Muscle layer of duodenum (tissue), 2 donors: ENCODE data around the gene CD93.

ENCODE experiments used
- H3K27ac ChIP-seq: one replicate; pipeline ENCODE4 v1.7.0; 2013; ENCODE audit warnings: mild to moderate bottlenecking, low read length
- H3K27me3 ChIP-seq: one replicate; pipeline ENCODE4 v1.7.0; 2013; ENCODE audit warnings: low read depth, mild to moderate bottlenecking, control low read depth, low read length
- H3K36me3 ChIP-seq, 2 donors: one replicate each; pipeline ENCODE4 v1.7.0; 2013; ENCODE audit warnings: low read length in 2 of 2, control low read depth in 1 of 2, mild to moderate bottlenecking in 1 of 2; ENCODE audit not compliant: insufficient read depth in 2 of 2, control insufficient read depth in 1 of 2
- H3K4me1 ChIP-seq, 2 donors: one replicate each; pipeline ENCODE4 v1.7.0; 2013; ENCODE audit warnings: low read length in 2 of 2, mild to moderate bottlenecking in 2 of 2, control low read depth in 1 of 2, moderate library complexity in 1 of 2; ENCODE audit not compliant: insufficient read depth in 2 of 2, control insufficient read depth in 1 of 2
- H3K4me3 ChIP-seq, 2 donors: one replicate each; pipeline ENCODE4 v1.7.0; 2013; ENCODE audit warnings: low read length in 2 of 2, low read depth in 1 of 2, mild to moderate bottlenecking in 1 of 2
- H3K9me3 ChIP-seq, 2 donors: one replicate each; pipeline ENCODE4 v1.7.0; 2013; ENCODE audit warnings: low read length in 2 of 2, control low read depth in 1 of 2, mild to moderate bottlenecking in 1 of 2; ENCODE audit not compliant: control insufficient read depth in 1 of 2
- donor health status: healthy.

Gene CD93

DNA sequence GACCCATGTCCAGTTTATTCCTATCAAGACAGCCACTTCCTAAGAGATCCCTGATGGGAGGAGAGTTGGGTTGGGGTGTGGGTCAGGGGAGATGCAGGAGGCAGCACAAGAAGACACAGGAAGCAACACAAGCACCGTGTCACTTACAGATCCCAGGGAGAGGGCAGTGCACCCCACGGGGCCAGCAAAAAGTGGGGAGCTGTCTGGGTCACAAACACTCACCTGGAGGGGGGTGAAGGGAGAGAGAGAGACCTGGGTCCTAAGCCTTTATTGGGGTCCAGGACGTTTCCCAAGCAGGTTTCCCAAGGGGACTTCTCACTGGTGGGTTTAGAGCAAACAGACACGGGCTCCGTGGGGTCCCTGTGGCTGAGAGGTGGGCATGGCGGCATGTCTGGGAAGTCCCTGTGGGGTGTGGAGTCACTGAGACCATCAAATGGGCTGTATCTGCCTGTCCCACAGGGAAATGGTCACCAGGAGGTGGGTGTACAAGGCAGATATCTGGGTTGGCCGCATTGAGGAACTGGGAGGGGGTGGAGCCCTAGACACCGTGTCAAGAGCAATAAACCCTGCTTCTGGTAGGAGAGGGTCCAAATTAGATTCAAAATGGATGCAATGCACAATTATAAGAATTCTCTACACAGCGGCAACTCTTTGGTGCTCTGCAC, 1.6 kb upstream of the CD93 start:
- H3K27me3 ChIP-seq: no peaks in the 10 kb centered on the region
- H3K9me3 ChIP-seq: no peaks in the 10 kb centered on the region
- H3K27ac ChIP-seq: peak overlapping the region; percentile 45
- no peaks in the 10 kb centered on the region for H3K36me3 ChIP-seq
- no peak overlapping the region for H3K4me3 ChIP-seq
- no peaks in the 10 kb centered on the region for H3K4me1 ChIP-seq

DNA sequence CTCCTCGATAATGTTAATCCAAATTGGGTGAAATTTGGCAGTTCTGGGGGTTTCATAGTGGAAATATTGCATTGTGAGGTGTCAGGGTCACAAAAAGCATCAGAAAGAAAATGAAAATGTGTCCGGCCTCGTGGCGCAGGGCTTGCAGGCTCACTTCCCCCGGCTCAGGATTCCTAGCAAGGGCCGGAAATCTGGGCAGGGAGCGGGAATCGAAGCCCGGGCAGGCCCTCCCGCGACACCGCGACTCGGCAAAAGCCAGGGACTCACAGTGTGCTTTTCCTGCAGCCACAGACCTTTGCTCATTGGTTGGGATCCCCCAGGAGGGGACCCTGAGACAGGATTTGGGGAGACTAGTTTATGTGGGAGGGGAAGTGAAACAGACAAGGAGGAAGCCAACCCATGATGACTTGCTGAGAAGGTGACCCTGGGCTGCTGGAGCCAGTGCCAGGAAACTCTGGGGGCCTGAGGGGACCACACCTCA, 847 bp upstream of the CD93 start:
- Histone ChIP-seq H3K27me3 (no peaks in the 10 kb centered on the region), H3K9me3 (no peaks in the 10 kb centered on the region), H3K4me1 (no peaks in the 10 kb centered on the region), H3K36me3 (no peaks in the 10 kb centered on the region), H3K4me3 (peak overlapping the region in 1 of 2 donors; percentile 3), H3K27ac (peak overlapping the region; percentile 63)

DNA sequence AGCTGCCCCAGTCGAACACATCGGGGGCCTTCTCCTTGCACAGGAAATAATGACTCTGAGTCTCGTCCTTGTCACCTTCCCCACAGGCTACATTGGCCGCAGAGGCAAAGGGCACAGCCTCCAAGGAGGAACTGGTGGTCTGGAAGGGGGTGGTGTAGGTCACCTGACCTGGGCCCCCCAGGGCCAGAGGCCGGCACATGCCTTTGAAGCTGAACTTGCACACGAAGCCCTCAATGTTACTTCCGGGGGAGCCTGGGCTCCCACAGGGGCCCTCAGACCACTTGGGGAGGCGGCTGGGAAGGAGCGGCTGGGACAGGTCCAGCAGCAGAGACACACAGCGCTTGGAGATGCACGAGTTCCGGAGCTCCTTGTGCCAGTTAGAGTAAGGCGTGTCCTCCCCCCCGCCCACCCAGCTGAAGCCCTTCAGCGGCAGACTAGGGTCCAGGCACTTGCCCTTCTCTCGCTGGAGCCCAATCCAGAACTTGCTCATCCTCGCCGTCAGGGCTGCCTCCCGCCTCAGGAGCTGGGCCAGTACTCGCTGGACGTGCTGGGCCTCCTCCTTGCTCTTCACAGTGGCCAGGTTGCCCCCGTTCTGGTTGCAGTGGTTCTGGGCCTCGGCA, 578 bp downstream of the CD93 start:
- Histone ChIP-seq H3K4me1 (no peaks in the 10 kb centered on the region), H3K36me3 (no peaks in the 10 kb centered on the region), H3K27ac (peak overlapping the region; percentile 63), H3K4me3 (peak overlapping the region; percentile 28 to 51), H3K27me3 (no peaks in the 10 kb centered on the region), H3K9me3 (no peaks in the 10 kb centered on the region)

GRCh38 chr20:23084845-23085365, 1.2 kb downstream of the CD93 start:
- Histone ChIP-seq H3K27me3 (no peaks in the 10 kb centered on the region), H3K4me3 (peak overlapping the region; percentile 28 to 48), H3K4me1 (no peaks in the 10 kb centered on the region), H3K27ac (peak overlapping the region; percentile 48), H3K9me3 (no peaks in the 10 kb centered on the region), H3K36me3 (no peaks in the 10 kb centered on the region)

DNA sequence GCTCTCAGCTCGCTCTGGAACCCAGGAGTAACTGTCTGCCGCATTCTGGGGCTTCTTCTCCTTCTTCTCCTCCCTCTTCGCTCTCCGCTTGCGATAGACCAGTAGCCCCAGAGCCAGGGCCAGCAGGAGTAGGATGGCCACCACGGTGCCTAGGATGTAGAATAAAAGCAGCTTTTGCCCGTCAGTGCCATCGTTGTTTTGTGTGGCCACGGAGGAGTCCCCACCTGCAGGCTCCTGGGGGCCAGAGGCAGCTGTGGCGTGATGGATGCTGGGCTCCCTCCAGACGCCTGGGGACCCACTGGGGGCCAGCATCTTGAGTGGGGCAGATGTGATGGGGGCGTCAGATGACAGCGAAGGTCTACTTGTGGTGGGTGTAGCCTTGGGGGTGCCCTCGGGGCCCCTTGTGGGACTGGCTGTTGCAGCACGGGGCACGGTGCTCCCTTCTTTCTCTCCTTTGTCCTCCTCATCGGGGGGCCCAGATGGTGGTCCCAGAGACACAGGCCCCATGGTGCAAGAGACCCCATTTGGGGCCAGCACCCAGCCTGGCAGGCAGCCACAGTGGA, 1.8 kb downstream of the CD93 start:
- H3K4me1 ChIP-seq: no peaks in the 10 kb centered on the region
- no peaks in the 10 kb centered on the region for H3K36me3 ChIP-seq
- peak overlapping the region; percentile 26 to 48 for H3K4me3 ChIP-seq
- H3K9me3 ChIP-seq: no peaks in the 10 kb centered on the region
- no peaks in the 10 kb centered on the region for H3K27me3 ChIP-seq
- peak overlapping the region; percentile 78 for H3K27ac ChIP-seq

DNA sequence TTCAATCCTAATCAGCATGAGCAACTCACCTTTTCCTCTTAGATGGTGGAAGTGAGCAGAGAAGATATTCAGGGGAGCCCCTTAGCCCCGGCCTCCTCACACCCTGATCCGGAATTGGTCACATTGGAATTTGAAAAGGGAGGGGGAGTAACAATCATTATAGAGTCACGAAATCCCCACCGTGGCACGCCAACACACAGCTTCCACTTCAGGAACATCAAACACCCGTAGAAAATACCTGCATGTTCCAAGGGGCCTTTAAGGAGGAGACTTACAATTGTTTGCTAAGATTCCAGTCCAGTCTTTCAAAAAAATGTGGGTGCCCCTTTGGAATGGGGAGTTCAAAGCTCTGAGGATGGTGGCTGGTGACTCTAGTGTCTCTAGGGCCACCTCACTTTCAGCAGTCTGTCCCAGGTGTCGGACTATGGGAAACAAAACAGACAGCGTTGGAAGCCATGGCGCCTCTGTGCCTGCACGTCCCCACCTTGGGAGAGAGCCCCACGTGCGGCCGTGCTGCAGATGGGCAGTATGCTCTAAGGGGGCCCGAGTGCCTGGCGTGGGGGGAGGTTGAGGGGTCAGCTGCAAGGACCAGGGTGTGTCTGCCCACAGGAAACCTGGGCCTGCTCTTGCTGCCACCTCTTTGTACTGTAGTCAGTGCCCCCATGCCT, 2.4 kb downstream of the CD93 start:
- no peaks in the 10 kb centered on the region for H3K36me3 ChIP-seq
- H3K4me1 ChIP-seq: no peaks in the 10 kb centered on the region
- peak overlapping the region; percentile 78 for H3K27ac ChIP-seq
- no peaks in the 10 kb centered on the region for H3K9me3 ChIP-seq
- H3K4me3 ChIP-seq: peak overlapping the region; percentile 26 to 48
- no peaks in the 10 kb centered on the region for H3K27me3 ChIP-seq

GRCh38 chr20:23082846-23083552, 3.1 kb downstream of the CD93 start:
- no peaks in the 10 kb centered on the region for H3K4me1 ChIP-seq
- H3K4me3 ChIP-seq: peak overlapping the region; percentile 26 to 48

GRCh38 chr20:23081263-23081819, 4.8 kb downstream of the CD93 start:
- H3K27ac ChIP-seq: no peak overlapping the region
- H3K9me3 ChIP-seq: no peaks in the 10 kb centered on the region
- no peaks in the 10 kb centered on the region for H3K4me1 ChIP-seq
- H3K36me3 ChIP-seq: no peaks in the 10 kb centered on the region
- no peaks in the 10 kb centered on the region for H3K27me3 ChIP-seq
- H3K4me3 ChIP-seq: no peak overlapping the region

More at GRCh38 chr20:23082846-23083552, 3.1 kb downstream of the CD93 start:
- Histone ChIP-seq H3K36me3 (no peaks in the 10 kb centered on the region), H3K27me3 (no peaks in the 10 kb centered on the region), H3K27ac (peak overlapping the region; percentile 78), H3K9me3 (no peaks in the 10 kb centered on the region)

GRCh38 chr20:23080521-23080920, 5.6 kb downstream of the CD93 start:
- no peak overlapping the region for H3K27ac ChIP-seq
- H3K4me3 ChIP-seq: no peak overlapping the region
- no peaks in the 10 kb centered on the region for H3K9me3 ChIP-seq
- no peaks in the 10 kb centered on the region for H3K36me3 ChIP-seq
- no peaks in the 10 kb centered on the region for H3K27me3 ChIP-seq
- no peaks in the 10 kb centered on the region for H3K4me1 ChIP-seq

- Histone ChIP-seq H3K4me3 (no peak overlapping the region), H3K36me3 (no peaks in the 10 kb centered on the region), H3K27ac (no peak overlapping the region), H3K9me3 (no peaks in the 10 kb centered on the region), H3K4me1 (no peaks in the 10 kb centered on the region), H3K27me3 (no peaks in the 10 kb centered on the region)
Measured at GRCh38 chr20:23079926-23080325, 6.2 kb downstream of the CD93 start.
